Stimulated activated CD4-positive, alpha-beta T cell treated with anti-CD3 and anti-CD28 coated beads, Interleukin-1b, Interleukin-23, amount 100 ng/mL, for 24 hours (primary cell): ENCODE results near the gene STYXL1.

Experiments used
- DNase-seq, 4 experiments: peaks; one replicate each; pipeline ENCODE4 v3.0.0-alpha.2; 2020; ENCODE audit warnings: low read depth in 4 of 4, low spot score in 1 of 4

The STYXL1 gene

DNA sequence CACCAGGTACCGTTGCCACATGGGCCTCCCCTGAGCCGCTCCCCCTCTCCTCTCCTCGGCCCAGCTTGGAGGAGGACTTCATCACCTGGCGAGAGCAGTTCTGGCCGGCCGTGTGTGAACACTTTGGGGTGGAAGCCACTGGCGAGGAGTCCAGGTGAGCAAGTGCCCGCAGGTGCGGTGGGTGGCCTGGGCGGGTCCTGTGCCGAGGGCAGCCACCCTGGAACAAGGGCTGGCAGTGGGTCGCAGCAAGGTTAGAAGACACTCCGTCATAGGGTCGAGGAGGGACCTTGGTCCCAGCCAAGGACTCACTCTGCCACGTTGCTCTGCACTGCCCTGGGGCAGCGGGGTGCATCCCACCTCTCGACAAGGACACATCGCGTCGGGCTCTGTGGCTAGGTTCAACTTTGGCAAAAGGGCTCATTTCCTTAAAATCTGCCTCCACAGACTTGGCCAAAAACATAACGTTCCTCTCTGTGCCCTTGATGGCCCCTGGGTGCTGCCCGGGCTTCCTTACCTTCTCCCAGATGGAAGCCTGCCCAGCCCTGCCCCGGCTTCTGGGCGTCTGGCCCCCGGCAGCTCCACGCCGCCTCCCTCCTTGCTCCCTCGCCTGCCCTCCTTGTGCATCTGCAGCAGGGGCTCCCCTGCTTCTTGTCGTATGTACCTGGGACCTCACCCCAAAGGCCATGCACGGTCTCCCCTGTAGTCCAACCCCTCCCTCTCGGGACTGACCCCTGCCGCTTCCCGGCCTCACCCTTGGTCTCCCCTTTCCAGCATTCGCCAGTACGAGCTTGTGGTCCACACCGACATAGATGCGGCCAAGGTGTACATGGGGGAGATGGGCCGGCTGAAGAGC, 66.1 kb downstream of the STYXL1 start:
- DNase-seq = no peak

DNA sequence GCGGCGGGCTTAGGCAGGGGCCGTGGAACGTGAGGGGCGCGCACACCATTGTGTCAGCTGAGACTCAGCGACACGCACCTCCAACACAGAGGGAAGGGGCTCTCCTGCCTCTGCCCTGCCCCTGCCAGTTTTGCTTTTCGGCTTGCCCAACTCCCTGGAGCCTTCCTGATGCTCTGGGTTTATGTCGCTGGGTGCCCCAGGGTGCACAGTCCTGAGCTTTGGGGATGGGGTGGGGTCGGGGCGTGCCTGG, 66.7 kb downstream of the STYXL1 start:
- DNase-seq = no peak

DNA sequence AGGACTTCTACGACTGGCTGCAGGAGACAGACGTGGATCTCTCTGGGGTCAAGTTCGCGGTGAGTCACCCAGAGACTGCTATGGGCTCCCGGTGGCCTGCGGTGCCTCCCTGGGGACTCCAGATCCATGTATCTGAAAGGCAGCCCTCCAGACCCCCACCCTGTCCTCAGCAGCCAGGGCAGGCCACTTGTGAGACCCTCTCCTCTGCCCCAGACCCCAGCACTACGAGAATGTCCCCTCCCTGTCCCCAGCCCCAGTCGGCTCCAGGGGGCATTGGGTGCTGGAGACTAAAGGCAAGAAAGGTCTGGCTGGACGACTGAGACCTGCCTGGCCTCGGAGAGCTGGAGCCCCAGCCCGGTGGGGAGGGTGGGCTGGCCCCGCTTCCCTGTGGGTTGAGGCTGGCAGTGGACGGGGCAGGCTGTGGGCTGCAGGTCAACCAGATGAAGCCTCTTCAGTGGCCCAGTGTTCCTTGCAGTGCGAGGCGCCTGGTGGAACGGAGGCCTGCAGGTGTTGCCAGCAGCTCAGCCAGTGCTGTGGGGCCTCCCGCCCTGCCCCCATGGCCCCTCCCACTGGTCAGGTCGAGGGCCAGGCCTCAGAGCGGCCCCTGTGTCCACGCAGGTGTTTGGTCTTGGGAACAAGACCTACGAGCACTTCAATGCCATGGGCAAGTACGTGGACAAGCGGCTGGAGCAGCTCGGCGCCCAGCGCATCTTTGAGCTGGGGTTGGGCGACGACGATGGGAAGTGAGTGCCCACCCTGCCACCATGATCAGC, 67.2 kb downstream of the STYXL1 start:
- DNase-seq = no peak

DNA sequence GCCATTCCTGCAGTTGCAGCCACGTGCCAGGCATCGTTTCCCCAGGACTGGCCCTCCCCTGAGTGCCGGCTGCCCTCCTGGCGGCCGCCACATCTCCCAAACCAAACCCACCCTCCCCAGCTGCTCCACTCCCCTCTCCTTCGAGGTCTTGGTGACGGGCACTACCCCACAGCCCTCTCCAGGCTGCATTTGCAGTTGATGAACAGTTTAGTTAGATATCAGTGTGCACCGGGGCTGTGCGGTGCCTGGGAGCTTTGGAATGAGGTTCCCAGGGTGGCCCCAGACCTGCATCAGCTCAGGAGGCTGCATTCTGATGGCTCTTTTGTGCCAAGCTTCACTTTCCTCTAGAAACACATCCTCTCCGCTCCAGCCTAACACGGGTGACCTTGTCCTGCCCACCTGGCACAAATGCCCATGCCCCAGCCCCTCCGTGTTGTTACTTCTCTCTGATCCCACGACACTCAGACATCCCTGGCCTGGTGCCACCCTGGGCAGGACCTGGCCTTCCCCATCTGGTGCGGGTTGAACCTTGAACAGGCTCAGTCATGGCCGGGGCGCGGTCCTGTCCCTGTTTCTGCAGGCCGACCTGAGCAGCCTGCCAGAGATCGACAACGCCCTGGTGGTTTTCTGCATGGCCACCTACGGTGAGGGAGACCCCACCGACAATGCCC, 67.9 kb downstream of the STYXL1 start:
- DNase-seq = no peak

DNA sequence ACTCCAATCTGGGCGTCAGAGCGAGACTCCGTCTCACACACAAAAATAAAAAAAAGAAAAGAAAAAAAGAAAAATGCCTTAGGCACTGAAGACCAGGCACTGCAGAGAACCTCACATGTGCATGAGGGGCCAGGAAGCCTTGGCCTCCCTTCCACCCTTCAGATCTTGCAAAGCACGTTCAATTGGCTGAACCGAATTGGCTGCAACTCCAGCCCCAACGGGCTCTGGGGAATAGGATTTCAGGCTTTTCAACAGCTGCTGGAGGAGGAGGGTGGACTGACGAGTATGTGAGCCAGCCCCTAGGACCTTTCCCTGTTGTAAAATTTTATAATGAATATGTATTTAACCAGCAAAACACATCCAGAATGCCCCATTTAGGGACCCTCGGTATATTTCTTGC, 70.1 kb downstream of the STYXL1 start:
- no peak for DNase-seq

DNA sequence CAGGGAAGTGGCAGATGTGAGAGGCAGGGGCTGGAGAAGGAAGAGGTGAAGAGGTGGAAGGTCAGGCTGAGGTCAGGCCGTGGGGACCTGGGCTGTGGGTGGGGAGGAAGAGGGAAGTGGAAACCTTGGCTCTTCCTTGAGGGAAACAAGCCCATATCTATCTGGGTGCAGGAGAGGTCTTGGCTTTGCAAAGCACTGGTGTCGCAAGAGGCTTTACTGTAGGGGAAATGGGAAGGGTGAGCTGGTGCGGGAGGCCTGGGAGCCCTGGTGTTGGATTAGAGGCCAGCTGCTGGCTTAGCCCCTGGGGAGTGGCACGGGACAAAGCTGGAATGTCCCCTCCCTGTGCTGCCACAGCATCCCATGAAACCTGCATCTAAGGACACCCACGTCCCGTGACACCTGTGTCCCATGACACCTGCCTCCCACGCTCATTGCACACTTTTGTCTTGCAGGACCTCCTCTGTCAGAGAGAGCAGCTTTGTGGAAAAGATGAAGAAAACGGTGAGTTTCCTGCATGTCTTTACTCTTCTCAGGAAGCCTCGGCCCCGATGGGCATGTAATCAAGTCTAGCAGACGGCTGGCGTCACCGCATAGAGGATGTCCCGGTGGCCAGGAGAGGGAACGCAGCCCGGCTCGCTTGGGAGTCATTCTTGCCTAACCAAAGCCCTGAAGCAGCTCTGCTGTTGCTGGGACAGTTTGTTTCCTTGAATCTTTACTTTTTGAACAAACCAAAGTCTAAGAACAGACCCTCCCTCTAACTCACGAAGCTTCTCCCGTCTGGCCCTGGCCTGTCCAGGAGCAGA, 75.6 kb downstream of the STYXL1 start:
- no peak for DNase-seq

DNA sequence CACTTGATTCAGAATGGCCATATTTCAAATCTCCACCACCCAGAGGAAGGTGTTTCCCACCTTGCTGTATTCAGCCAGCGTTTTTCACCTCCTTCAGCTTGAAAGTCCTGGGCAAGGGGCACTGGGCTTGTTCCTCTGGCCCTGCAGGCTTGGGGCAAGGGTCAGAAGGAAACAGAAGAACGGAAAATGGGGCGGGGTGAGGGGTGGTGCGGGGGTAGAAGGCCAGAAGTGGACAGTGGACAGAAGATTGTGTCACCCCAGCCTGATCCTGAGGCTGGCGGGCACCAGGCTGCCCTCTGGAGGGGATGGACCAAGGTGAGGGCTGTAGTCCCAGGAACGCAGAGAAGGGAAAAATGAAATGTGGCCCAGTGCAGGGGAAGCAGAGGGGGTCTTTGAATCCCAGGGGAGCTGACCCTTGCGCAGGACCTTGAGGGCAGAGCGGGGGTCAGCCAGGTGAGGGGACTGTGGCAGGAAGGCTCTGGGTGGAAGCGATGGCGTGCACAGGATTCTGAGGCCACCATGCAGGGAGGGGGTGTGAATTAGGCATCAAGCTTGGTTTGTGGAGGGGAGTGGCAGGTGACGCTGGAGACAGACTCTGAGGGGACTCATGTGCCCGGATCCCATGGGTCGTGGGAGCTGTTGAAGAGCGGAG, 76.4 kb downstream of the STYXL1 start:
- DNase-seq = no peak

DNA sequence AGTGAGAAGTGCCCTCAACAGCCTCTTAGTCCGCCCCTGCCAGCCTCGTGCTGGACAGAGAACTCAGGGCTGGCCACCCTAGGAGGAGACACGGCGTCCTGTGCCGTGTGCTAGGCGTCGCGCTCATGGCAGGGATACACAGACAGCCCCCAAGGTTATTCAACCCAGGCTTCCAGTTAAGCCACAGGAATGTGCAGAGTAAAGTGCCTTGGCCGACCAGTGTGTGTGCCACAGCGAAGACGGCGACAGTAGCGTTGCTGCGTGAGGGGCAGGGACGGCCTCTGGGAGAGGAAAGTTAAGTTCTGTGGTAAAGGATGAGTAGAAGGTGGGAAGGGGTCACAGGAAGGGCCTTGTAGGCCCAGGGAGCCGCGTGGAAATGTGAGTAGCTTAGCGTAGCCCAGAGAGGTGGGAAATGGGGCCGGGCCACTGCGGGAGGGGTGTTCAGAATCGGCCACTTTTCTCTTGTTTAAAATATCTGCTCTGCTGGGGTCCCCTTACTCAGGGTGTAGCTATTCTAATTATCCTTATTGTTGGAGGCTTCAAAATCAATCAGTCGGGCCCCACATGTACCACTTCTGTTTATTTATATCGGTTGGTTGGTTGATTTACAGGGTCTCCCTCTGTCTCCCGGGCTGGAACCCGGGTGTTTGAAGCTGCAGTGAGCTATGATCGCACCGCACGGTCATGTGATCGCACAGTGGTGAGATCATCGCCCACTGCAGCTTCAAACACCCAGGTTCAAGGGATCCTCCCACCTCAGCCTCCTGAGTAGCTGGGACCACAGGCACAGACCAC, 77.9 kb downstream of the STYXL1 start:
- no peak for DNase-seq

DNA sequence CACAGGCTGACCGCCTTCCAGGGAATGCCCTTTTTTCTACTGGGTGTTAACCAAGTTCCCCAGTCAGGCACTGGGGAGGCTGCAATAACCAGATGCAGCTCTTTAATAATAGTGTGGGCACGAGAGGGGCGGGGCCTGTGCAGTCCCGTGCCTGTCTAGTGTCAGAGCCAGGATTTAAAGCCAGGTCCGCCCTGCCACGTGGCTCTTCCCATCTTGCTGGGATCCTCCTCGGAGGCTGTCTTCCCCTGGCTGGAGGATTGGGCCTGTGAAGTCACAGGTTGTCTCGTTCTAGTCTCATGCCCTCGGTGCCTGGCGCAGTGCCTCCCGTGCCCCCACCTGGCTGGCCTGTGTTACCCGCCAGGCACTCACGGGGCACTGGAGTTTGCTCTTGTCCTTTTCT, 78.6 kb downstream of the STYXL1 start:
- DNase-seq = no peak

DNA sequence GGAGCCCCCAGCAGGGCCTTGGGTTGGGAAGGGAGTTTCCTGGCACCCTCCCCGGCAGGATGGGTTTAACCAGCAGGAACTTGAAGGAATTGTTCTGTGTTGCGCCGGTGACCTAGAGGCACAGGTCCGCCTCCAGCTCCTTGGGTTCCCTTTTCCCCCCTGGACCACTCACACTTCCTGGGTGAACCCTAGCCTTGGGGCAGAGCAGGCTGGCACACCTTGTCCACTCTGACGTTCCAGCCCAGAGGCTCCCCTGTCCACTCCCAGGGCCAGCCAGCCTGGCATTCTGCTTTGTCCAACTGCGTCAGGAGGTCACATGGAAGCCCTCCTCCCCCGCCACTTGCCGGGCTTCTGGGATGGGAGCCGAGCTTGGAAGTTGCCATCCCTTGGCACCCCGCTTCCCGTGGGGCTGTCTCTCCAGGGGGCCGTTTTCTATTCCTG, 79.2 kb downstream of the STYXL1 start:
- DNase-seq = no peak

DNA sequence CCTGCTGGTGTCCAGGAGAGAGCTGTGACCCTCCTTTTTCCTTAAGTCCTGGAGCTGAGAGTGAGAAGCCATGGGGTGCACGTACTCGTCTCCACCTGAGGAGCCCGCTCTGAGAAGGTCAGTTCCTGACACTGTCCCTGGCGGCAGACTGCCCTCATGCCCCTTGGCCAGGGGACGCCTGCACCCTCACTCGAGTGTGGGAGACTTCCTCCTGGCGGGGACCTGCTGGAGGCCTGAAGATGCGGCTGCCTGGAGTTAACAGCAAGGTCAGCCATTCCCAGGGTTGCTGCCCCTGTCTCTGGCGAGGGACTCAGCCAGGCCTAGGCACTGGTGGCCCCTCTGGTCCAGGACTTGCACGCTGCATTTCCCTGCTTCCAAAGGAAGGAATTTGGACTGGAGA, 79.8 kb downstream of the STYXL1 start:
- no peak for DNase-seq

DNA sequence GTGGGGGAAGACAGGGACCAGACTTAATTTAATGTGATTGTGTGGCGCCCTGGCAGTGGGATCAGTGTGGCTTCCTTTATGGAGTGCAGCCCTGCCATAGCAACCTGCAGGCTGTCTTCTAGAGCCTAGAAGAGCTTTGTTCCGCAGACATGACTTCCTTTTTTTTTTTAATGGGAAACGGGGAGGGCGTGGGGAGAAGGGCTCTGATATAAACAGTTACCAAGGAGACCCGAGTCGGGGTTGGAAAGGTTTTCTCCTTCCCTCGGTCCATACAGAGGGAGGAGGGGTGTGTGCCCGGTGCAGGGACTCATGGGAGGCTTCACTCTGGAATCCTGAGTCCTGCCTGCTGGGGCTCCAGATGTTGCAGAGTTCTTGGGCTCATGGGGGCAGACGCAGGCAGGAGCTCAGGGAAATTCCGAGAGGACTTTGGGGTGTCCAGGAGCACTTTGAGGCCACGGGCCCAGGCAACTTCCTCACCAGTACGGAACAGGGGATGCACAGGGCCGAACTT, 80.3 kb downstream of the STYXL1 start:
- DNase-seq = no peak

DNA sequence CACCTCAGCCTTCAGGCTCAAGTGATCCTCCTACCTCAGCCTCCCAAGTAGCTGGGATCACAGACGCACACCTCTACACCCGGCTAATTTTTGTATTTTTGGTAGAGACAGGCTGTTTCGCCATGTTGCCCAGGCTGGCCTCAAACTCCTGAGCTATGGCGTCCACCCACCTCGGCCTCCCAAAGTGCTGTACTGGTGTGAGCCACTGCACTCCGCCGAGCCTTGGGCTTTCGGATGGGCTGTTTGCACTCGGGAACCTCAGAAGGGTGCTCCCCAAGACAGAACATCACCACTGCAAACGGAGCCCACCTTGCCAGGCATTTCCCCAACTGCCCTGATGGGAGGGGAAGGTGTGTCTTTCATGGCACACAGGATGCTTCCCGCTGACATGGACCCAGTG, 80.7 kb downstream of the STYXL1 start:
- DNase-seq = no peak

DNA sequence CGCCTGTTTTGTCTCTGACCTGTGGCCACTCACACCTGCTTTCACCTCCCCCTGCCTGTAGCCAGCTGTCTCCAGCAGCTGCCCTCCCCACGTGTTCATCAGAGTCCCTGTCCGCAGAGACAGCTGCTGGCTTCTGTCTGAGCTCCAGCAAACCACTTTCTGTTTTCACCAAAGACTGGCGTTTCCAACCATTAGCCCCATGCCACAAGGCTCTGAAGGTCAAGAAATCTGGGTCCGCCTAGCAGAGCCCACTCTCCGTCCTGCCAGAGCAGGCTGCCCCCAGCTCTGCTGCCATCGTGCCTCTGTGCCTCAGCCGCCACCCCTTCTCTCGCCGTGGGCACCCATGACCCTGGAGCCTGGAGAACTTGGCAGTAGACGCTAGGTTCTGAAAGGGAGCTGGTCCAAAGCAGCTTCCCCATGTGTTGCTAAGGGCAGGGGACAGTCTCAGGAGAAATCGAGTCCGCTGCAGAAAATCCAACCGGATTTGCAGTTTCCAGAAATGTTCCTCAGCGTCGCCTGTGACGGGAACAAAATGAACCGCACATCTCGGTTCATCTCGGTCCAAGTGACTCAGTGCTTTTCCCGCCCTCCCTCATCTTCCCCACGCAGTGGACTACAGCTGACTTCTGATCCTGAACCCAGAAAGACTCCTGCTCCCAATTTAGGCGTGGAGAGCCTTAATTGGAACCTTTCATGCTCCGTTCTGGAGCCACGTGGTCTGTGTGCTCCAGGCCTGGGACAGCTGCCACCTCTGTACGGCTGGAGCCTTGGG, 81.4 kb downstream of the STYXL1 start:
- no peak for DNase-seq

DNA sequence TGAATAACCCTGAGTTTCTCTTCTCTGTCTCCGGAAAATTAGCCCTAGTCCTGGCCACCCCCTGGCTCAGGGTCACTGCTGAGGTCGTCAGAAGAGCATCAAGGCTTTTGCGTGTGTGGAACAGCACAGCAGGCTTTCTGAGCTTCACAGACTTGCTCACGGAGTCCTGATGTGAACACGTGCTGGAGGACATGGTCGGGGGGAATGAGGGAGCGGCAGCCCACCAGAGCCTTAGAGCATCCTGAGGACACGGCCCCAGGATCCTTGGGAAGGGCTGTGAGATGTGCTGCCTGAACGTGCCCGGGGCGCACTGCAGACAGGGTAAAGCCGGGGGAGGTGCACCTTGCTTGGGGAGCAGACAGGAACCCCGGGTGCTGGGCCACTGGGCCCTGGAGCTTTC, 82.2 kb downstream of the STYXL1 start:
- DNase-seq = no peak

DNA sequence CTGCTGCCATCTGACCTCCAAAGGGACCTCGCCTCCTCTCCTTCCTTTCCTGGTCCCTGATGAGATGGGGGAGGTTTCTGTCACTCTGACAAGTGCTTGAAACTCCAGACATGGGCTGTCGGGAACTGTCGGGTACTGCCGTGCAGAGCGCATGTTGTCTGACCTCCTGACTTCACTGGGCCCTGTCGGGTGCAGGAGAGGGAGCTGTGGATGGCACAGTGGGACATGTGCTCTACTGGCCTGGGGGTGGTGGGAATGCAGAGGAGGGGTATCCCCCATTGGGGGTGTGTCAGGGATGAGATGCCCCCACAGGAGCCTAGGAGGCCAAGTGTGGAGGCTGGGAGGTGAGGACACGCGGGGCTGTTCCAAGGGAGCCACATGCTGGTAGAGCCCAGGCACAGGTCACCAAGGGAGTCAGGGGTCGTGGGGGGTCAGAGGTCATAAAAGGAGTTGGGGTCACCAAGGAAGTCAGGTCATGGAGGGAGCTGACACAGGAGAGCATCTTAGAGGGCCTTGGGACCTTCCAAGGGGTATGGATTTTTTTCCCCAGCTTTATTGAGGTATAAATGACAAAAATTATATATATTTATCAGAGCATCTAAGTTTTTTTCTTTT, 84.3 kb downstream of the STYXL1 start:
- DNase-seq = no peak

DNA sequence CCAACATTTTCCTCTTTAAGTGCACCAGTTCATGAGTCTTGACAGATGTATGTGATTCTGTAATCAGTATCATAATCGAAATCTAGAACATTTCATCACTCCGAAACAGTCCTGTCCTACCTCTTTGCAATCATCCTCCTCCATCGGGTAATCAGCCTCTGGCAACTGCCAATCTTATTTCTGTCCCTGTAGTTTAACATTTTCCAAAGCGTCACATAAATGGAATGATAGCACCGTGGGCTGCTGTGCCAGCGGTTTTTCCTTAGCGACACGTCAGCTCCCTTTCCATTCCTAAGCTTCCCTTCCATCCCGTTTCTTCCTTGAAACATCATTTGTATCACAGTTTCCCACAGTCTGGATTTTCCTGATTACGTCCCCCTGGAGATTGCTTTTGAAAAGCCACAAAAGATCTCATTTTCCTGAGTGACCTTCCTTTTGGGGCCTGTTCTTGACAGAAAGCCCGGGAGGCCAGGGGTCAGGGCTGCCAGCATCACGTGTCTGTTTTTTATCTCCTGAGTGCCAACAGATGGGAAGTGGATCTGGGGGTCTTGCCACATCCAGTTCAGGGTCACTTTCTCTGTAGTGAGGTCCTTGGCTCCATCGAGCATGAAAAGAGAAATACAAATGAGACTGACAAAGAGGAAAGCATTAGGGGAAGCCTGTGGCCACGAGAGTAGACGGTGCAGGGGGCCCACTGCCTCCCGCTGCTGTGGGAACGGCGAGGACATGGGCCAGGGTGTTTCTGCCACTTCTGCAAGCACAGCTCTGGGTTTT, 85.0 kb downstream of the STYXL1 start:
- no peak for DNase-seq

DNA sequence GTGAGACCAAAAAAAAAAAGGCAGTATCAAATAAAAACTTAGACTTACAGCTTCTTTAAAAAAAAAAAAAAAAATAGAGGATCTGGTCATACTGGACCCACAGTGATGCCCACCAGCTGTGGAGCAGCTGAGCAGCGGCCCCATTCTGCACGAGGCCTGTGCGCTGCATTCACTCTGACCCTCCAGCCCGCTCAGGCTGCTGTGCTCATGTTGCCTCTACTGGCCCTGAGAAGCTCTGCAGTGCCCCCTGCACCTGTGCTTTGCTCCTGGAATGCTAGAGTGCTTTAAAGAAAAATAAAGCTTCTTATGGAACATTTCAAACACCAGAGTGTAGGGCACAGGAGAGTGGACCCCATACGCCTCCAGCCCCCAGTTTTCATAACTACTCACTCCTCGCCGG, 86.6 kb downstream of the STYXL1 start:
- DNase-seq = no peak
